DOHH2 (cell line): ENCODE results near the gene OR6N1.

Source experiments
- EZH2phosphoT487 ChIP-seq: fragments of 200-600 bp; sonication (generic); IDR thresholded peaks from 2 replicates; pipeline ENCODE4 v1.6.1; 2017; ENCODE audit warnings: borderline replicate concordance, mild to moderate bottlenecking, antibody characterized with exemption, low read length, moderate library complexity, mixed read lengths
- TF ChIP-seq, protein P1 (sequence below): fragments of 200-600 bp; sonication (generic); IDR thresholded peaks from one replicate; pipeline ENCODE4 v1.5.1; 2014; ENCODE audit warnings: antibody characterized with exemption, mild to moderate bottlenecking, low read depth, low read length; ENCODE audit not compliant: poor library complexity, severe bottlenecking

DNA sequence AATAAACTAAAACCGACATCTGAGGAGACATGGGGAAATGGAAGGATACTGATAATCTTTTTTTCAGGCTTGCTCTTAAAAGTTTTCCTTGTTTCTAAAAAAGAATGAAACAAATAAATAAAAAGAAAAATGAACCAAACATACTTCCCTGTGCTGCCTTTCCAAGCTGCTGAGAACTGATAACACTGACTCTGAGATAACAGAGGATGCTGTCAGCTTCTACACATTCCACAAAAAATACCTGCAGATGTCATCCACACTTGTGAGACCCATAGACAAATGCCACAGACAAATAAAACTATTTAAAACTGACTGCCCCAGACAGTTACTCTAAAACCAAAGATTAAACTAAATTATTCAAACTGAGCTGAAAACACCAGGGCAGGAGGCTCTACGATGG, 39.5 kb downstream of the OR6N1 start:
- TF ChIP-seq, protein P1, sequence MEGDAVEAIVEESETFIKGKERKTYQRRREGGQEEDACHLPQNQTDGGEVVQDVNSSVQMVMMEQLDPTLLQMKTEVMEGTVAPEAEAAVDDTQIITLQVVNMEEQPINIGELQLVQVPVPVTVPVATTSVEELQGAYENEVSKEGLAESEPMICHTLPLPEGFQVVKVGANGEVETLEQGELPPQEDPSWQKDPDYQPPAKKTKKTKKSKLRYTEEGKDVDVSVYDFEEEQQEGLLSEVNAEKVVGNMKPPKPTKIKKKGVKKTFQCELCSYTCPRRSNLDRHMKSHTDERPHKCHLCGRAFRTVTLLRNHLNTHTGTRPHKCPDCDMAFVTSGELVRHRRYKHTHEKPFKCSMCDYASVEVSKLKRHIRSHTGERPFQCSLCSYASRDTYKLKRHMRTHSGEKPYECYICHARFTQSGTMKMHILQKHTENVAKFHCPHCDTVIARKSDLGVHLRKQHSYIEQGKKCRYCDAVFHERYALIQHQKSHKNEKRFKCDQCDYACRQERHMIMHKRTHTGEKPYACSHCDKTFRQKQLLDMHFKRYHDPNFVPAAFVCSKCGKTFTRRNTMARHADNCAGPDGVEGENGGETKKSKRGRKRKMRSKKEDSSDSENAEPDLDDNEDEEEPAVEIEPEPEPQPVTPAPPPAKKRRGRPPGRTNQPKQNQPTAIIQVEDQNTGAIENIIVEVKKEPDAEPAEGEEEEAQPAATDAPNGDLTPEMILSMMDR: no peak
- no peak for TF ChIP-seq EZH2phosphoT487
